HG02885 (cell line): ENCODE results near the gene MOK.
"Not testable (repeated sequence)": the region's sequence is repeated elsewhere in the genome, so short reads cannot be mapped to it uniquely, and the experiment has no call there.

Experiments
- ATAC-seq: cut with Tn5 transposase; IDR thresholded peaks from one replicate; pipeline ENCODE4 v1.9.1; 2021; ENCODE audit warnings: mild to moderate bottlenecking; ENCODE audit not compliant: unreplicated experiment, poor library complexity

MOK gene

DNA sequence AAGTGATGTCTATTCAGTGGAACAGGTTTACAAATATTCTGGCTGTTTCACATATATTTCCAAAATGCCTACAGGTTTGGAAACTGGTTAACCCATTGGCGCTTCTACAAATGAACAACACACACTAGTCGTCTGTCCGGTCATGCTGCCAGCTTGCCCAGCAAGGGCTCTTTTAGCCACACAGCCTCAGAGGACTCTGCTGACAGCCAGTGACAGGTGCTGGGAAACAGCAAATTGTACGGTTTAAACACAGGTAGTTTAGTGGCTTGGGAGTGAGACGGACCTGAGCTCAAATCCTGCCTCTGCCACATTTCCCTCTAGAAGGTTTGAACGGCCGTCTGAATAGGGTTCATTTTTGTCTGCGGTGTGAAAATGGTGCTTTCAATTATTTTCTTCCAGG lies 53.8 kb downstream of the MOK start:
- ATAC-seq, result no peak

DNA sequence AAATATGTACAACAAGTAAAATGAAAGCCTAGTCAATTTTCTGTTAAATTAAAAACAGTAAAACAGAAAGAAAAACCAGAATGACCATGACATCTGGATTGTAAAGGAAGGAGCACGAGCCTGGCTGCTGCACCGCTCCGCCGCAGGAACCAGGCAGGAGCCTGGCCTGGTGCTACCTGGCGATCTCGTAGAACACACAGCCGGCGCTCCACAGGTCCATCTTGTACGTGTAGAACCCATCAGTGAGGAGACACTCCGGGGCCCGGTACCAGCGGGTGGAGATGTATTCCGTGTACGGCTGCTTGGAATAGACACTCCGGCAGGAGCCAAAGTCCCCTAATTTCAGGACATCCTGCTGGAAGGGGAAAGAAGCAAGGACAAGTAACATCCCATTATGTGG lies 54.3 kb downstream of the MOK start:
- ATAC-seq, result no peak

DNA sequence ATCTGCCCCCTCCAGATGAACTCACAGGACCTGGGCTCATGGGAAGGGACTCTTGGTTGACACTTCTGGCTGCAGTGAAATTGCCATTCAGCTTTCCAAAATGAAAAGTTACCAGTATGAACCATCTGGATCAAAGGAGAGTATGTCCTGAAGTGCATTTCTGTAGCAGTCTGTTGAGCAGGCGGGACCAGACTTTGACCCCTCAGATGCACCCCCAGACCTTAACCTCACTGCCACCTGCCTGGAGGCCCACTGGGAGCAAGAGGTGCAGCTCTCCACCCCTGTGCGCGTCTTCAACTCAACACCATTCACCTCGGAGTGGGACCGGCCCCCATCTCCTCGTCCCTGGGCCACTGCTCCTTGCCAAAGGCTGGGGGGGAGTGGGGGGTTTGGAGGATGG lies 55.0 kb downstream of the MOK start:
- no peak for ATAC-seq

DNA sequence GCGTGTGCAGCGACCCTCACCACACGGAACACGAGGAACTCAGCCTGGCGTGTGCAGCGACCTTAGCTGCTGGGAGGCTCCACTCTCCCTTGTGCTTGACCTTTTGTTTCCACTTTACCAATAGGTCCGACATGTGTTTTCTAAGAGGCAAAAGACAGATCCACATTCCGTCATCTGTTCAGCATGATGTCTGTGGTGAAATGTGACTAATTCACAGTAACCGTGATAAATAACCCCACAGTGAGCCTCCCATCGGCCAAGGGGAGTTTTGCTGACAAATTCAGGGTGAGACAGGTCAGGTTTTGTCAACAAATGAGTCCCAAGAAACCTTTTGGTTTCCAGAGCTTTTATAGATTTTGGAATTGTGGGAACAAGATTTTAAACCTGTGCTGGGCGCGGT lies 55.9 kb downstream of the MOK start:
- ATAC-seq, result no peak

DNA sequence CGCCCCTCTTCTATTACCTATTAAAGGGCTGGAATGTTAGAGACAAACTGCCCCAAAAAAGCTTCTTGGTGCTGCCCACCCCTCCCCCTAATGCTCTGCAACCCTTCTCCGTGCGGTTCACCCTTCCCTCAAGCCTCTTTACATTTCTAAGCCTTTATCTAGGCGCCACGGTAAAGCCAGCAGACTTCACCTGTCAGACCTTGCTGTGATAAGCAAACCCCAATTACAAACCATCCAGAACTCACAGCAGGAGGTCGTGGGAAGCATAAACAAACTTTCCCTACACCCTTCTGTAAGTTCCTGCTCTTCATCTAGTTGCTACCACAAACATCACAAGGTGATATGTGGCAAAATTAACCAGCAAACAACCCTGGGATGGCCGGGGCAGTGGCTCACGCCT lies 56.8 kb downstream of the MOK start:
- ATAC-seq, result no peak

DNA sequence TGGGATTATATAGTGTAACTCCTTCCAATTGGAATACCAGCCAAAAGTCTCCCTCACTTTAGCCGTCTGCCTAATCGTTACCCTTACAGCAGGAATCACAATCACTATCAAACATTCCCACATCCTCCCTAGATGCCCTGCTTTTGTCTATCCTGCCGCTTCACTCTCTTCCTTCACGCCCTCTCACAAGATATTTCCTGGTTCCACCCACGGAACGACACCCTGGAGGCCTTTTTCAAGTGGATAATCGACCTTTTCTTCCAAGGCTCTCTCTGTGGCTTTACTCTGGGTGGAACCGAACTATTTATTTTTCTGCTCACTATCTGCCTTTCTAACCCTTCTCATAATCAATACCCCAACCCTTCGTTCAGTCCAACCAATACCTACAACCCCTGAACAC lies 58.9 kb downstream of the MOK start:
- ATAC-seq, result no peak

DNA sequence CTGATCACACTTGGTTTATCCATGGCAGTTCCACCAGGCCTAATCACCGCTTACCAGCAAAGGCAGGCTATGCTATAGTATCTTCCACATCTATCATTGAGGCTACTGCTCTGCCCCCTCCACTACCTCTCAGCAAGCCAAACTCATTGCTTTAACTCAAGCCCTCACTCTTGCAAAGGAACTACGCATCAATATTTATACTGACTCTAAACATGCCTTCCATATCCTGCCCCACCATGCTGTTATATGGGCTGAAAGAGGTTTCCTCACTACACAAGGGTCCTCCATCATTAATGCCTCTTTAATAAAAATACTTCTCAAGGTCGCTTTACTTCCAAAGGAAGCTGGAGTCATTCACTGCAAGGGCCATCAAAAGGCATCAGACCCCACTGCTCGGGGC lies 61.2 kb downstream of the MOK start:
- not testable (repeated sequence) for ATAC-seq

DNA sequence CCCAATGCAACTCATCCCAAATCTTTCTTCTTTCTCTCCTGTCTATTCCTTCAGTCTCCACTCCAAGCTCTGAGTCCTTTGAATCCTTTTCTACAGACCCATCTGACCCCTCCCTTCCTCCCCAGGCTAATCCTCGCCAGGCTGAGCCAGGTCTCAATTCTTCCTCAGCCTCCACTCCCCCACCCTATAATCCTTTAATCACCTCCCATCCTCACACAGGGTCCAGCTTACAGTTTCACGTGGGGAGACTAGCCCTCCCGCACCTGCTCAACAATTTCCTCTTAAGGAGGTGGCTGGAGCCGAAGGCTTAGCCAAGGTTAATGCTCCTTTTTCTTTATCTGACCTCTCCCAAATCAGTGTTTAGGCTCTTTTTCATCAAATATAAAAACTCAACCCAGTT lies 63.8 kb downstream of the MOK start:
- no peak for ATAC-seq

DNA sequence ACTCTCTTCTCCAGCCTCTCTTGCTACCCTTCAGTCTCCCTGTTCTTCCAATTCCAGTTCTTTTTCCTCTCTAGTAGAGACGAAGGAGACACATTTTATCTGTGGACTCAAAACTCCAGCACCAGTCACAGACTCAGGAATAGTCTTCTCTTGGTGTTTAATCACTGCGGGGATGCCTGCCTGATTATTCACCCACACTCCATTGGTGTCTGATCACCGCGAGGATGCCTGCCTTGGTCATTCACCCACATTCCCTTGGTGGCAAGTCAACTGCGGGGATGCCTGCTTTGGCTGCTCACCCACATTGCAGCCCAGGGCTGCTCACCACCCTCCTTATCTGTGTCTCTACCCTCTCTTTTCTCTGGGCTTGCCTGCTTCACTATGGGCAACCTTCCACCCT lies 64.5 kb downstream of the MOK start:
- ATAC-seq, result not testable (repeated sequence)

DNA sequence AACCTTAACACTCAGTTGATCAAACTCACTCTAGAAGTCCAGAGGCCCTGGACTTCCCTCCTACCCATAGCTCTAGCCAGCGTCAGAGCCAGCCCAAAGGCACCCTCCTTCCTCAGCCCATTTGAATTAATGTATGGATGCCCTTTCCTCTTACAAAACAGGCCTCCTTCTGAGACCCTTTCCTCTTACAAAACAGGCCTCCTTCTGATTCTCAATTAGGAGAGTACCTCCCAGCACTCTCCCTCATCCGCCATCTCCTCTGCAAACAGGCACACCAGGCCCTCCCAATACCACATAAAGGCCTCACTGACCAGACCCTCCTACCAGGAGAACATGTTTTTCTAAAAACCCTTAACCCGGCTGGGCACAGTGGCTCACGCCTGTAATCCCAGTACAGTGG lies 65.7 kb downstream of the MOK start:
- no peak for ATAC-seq

DNA sequence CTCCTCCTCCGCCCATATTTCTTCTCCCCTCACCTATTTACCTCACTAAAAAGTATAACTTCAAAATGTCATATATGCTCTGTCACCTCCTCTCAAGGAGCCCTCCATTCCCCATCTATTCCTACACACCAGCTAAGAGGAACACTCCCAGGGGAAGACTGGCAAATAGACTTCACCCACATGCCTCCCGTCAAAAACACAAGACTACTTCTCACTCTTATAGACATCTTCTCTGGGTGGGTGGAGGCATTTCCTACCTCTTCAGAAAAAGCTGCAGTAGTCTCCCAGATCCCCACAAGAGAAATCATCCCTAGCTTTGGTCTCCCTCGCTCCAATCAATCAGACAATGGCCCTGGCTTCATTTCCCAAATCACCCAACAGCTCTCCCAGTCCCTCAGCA lies 66.2 kb downstream of the MOK start:
- ATAC-seq, result no peak

DNA sequence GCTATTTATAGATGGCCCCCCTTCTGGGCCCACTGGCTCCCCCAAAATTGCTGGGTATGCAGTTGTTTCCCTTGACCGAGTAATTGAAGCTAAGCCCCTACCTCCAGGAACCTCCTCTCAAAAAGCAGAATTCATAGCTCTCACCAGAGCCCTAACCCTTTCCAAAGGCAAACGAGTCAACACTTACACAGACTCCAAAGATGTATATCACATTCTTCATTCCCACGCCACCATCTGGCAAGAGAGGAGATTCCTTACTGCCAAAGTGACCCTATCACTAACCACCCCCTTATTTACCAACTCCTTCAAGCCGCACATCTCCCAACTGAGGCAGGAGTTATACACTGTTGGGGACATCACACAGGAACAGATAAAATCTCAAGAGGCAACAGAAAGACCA lies 66.8 kb downstream of the MOK start:
- ATAC-seq, result no peak

DNA sequence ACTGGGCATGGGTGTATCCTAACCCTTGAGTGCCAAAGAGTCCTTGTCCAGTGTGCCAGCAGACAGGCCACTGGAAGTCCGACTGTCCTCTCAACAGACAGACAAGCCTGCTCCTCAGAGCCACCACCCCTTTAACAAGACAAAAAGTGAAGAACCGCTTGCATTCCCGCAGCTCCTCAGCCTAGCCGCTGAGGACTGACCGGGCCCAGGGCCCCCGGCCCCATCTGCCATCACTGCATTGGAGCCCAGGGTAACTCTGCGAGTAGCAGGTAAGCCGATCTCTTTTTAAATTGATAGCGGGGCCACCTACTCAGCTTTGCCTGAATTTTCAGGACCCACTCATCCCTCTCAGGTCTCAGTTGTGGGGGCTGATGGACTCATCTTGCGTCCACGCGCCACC lies 68.9 kb downstream of the MOK start:
- ATAC-seq, result no peak

DNA sequence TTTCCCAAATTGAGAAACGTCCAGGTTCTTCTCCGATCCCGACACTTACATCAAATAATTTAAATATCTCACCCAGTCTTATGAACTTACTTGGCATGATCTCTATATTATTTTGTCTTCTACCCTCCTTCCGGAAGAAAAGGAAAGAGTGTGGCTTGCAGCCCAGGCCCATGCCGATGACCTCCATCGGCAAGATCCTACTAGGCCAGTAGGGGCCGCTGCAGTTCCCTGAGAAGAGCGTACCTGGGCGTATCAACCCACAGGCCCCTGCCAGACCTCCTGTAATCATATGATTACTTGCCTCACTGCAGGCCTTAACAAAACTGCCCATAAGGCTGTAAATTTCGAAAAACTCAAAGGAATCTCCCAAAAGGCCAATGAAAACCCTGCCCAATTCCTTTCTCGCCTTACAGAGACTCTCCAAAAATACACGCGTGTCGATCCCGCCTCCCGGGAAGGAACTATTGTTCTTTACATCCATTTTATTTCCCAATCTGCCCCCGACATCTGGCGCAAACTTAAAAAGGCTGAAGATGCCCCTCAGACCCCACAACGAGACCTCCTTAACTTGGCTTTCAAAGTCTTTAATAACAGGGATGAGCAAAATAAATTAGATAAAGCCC lies 69.6 kb downstream of the MOK start:
- ATAC-seq, result peak; percentile 74

DNA sequence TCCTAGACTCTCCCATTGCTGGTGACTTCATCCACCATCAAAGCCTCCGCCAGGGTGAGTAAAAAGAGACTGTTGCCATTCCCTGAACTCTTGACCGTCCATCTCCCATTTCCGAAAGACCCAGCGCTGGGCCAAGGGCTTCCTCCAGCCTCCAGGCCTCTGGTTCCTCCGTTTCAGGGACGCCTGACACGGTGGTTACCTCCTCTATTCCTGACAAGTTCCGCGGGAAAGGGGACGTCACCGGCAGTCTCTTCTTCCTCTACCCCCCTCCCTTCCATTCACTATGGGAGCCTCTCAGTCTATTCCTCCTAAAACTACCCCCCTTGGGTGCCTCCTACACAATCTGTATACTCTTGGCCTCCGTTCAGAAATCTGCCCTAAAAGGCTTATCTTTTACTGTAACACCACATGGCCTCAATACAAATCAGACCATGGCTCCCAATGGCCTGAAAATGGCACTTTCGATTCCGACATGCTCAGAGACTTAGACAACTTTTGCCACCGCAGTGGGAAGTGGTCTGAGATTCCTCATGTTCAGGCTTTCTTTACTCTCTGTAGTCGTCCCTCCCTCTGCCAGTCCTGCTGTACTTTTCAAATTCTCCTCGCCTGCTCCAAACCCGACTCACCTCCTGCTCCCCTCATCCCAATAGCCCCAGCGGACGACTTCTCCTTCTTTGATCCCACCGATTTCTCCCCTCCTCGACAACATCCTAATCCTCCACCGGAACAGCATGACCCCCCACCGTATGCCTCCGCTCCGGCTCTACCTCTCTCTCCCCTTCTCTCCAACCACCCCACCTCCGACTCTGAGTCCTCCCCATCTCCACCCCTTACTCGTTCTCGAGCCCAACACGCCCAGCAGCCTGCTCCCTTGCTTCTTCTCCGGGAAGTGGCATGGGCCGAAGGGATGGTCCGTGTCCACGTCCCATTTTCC lies 70.4 kb downstream of the MOK start:
- no peak for ATAC-seq

DNA sequence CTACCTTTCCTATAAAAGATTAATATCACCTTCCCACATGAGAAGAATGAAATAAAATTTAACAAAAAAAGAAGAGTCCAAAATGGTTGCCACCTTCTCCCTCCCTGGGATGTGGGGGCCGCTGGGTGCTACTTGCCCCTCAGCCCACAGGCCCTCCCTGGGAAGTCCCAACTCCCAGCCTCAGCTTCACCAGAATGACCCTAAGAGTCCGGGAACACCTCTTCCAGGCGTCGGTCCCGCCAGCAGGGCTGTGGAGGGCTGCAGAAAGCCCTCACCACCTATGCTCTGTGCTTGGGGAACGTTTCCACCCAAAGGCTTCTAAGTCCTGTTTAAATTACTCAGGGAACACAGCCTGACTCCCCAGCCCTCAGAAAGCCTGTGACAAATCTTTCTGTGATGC lies 71.9 kb downstream of the MOK start:
- ATAC-seq, result no peak

DNA sequence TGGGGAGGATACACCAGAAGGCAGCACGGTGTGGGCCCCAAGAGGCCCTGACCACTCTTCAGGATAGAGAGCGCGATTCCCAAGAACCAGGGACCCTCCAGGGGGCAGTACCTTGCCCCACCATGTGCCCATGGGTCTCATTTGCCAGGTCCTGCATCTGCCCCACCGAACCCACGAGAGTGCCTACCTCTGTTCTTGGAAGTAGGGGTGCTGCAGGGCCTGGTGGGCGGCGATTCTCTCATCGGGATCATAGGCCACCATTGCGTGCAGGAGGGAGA lies 72.7 kb downstream of the MOK start:
- ATAC-seq, result no peak

DNA sequence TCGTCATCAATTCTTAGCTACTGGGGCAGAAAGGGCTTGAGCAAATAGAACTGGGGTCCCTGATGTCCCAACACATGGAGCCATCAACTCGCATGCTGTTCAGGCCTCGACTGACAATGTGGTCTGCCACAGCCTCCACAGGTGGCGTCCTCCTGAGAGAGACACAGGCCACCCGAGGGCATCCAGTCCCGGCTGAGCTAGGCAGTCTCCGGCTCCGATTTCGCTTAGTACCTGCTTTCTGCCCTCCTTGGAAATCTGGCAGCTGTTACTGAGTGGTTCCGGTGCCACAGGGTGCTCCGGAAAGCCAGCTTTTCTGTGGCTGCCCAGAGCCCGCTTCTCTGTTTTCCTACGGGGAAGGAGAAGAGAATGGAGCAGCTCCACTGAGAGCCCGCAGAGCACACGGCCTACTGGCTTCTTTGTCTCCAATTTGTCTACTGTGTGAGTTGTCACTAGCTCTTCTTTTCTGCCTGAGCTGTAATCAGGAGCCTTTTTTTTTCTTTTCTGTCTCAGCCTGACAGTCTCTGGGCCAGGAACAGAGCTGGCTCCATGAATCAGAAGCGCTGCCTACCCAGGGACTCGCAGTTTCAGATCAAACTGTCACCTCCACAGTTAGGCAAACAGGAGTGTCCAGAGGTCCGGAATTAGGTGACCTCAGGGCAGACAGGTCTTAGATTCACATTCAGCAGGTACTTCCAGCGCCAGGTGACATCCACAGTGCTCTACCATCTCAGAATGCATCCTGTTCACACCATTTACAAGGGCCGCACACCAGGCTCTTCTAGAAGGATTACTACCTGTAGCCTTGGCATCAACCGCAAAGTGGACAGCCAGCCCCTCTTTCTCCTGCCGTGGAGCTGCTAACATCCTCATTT lies 73.3 kb downstream of the MOK start:
- ATAC-seq, result no peak

DNA sequence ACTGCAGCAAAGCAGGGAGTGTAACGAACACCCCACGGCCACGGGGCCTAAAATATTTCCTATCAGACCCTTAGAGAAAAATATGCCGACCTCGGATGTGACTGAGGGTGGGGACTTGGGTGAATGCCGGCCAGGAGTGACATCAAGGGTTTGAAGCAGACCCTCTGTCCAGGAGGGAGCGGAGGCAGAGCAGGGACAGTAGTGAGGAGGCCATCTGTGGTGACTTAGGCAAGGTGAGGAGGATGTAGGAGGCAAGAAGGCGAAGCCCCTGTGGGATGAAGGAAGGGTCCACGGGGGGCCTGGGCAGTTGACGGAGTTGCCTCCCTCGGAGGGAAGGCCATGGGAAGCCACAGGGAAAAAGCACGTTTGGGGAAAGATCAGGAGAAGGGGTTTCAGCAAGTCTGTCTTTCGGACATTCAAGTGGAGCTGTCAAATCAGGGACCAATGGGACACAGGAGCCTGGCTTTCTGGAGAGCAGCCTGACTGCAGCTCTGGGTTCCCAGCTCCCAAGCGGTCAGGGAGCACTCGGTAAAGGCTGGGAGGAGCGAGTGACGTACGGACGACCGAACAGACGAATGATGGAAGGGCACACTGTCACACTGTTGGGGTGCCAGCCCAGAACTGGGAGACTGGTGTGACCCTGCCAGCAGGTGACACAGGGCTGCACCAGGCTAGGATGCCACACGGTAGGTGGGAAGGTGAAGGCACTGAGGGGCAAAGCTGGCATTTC lies 74.3 kb downstream of the MOK start:
- no peak for ATAC-seq

DNA sequence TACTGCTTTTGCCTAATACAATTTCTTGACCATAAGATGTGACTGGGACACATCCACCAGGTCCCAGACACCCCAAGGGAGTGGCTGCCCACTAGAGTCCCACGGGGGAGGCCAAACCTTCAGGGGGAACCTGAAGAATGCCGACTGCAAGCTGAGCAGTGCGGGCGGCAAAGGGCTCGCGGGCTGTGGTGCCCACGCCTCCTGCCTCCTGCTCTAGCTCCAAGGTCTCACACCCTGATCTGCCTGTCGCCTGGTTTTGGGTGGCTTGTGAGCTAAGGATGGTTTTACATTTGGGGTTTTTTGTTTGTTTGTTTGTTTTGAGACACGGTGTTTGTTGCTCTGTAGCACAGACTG lies 75.2 kb downstream of the MOK start:
- ATAC-seq, result no peak
